ENCODE measurements around the gene ARID4B. TPM values are rescaled to one million over a fixed set of nuclear protein-coding genes. Genes with fewer than 3 reads are reported as not detected.

ARID4B gene
- total RNA-seq, 4 donors from 2014 or later, result 27.0 to 172 (median 70.8) TPM

GRCh38 chr1:235236128-235236527, 91.9 kb downstream of the ARID4B start:
- Histone ChIP-seq H3K27me3 (no peaks in the 10 kb centered on the region), H3K4me1 (no peaks in the 10 kb centered on the region), H3K9me3 (no peaks in the 10 kb centered on the region), H3K27ac (no peak overlapping the region), H3K4me3 (no peak overlapping the region), H3K36me3 (peaks cover 0 to 36% (median 0%) of the 10 kb centered on the region in 3 donors)
- no peak for DNase-seq
- TF ChIP-seq CTCF (IDR thresholded peaks at IDR 0.05), result no peak
- TF ChIP-seq POLR2A (IDR thresholded peaks at IDR 0.05), result no peak

- Histone ChIP-seq H3K4me3 (no peak overlapping the region), H3K27me3 (no peaks in the 10 kb centered on the region), H3K27ac (no peak overlapping the region), H3K9me3 (no peaks in the 10 kb centered on the region), H3K4me1 (no peaks in the 10 kb centered on the region), H3K36me3 (peaks cover 0 to 70% (median 0%) of the 10 kb centered on the region in 3 donors)
- DNase-seq, result no peak
- TF ChIP-seq CTCF (IDR thresholded peaks at IDR 0.05) (no peak), POLR2A (IDR thresholded peaks at IDR 0.05) (no peak)
Measured at GRCh38 chr1:235229868-235230267, 98.1 kb downstream of the ARID4B start.

- TF ChIP-seq CTCF (IDR thresholded peaks at IDR 0.05), result no peak
- TF ChIP-seq POLR2A (IDR thresholded peaks at IDR 0.05), result no peak
- H3K4me3 ChIP-seq, result no peak overlapping the region
- no peaks in the 10 kb centered on the region for H3K9me3 ChIP-seq
- H3K4me1 ChIP-seq, result no peaks in the 10 kb centered on the region
- no peak for DNase-seq
- peaks cover 0 to 73% (median 0%) of the 10 kb centered on the region in 3 donors for H3K36me3 ChIP-seq
- H3K27me3 ChIP-seq, result no peaks in the 10 kb centered on the region
- no peak overlapping the region for H3K27ac ChIP-seq
Measured at GRCh38 chr1:235227414-235227813, 100.6 kb downstream of the ARID4B start.

GRCh38 chr1:235226933-235227332, 101.0 kb downstream of the ARID4B start:
- no peak overlapping the region for H3K4me3 ChIP-seq
- peaks cover 0 to 78% (median 0%) of the 10 kb centered on the region in 3 donors for H3K36me3 ChIP-seq
- H3K27ac ChIP-seq, result no peak overlapping the region
- H3K27me3 ChIP-seq, result no peaks in the 10 kb centered on the region
- DNase-seq, result no peak
- no peaks in the 10 kb centered on the region for H3K9me3 ChIP-seq
- TF ChIP-seq POLR2A (IDR thresholded peaks at IDR 0.05) (no peak), CTCF (IDR thresholded peaks at IDR 0.05) (no peak)
- no peaks in the 10 kb centered on the region for H3K4me1 ChIP-seq

- no peaks in the 10 kb centered on the region for H3K4me1 ChIP-seq
- no peak overlapping the region for H3K27ac ChIP-seq
- H3K9me3 ChIP-seq, result no peaks in the 10 kb centered on the region
- H3K27me3 ChIP-seq, result no peaks in the 10 kb centered on the region
- no peak overlapping the region for H3K4me3 ChIP-seq
- DNase-seq, result no peak
- H3K36me3 ChIP-seq, result peaks cover 0 to 83% (median 0%) of the 10 kb centered on the region in 3 donors
- TF ChIP-seq CTCF (IDR thresholded peaks at IDR 0.05) (no peak), POLR2A (IDR thresholded peaks at IDR 0.05) (no peak)
Measured at GRCh38 chr1:235225299-235225698, 102.7 kb downstream of the ARID4B start.

Data from Peyer's patch (tissue), 4 donors.